GM12865 (cell line): ENCODE data around the gene SLN.

ENCODE experiments used
- DNase-seq: peaks from one replicate; pipeline ENCODE4 v3.0.0; 2010; ENCODE audit warnings: low read depth
- H3K4me3 ChIP-seq: 2 replicates; pipeline ENCODE4 v1.5.1; 2011; ENCODE audit warnings: mild to moderate bottlenecking, low read depth, low read length, control low read depth
- CTCF ChIP-seq: IDR thresholded peaks from 2 replicates; pipeline ENCODE4 v1.5.1; 2011; ENCODE audit warnings: low read length, control low read depth, low read depth, inconsistent platforms; ENCODE audit not compliant: insufficient read depth; ENCODE audit errors: missing control alignments

The SLN gene

GRCh38 chr11:107733518-107733917, 21.7 kb upstream of the SLN start:
- DNase-seq = peak; percentile 18
- H3K4me3 ChIP-seq = no peak overlapping the region
- no peak for TF ChIP-seq CTCF

- H3K4me3 ChIP-seq = peak overlapping the region; percentile 21; the same call in 1 of the 2 replicates
- no peak for DNase-seq
- TF ChIP-seq CTCF = no peak
These were observed 20.8 kb upstream of the SLN start for GRCh38 chr11:107732689-107733051.

- H3K4me3 ChIP-seq = peak overlapping the region; percentile 21; the same call in 1 of the 2 replicates
- peak; percentile 45 for DNase-seq
- no peak for TF ChIP-seq CTCF
These were observed 20.3 kb upstream of the SLN start for GRCh38 chr11:107731941-107732688.

- TF ChIP-seq CTCF = no peak
- no peak overlapping the region for H3K4me3 ChIP-seq
- DNase-seq = no peak
These were observed 10.8 kb upstream of the SLN start for GRCh38 chr11:107722662-107723061.

GRCh38 chr11:107721207-107721606, 9.4 kb upstream of the SLN start:
- no peak for TF ChIP-seq CTCF
- no peak for DNase-seq
- no peak overlapping the region for H3K4me3 ChIP-seq

- no peak overlapping the region for H3K4me3 ChIP-seq
- no peak for TF ChIP-seq CTCF
- no peak for DNase-seq
These were observed 8.5 kb upstream of the SLN start for GRCh38 chr11:107720303-107720774.
